Endometrial microvascular endothelial cells (primary cell): ENCODE results near the gene PML. TPM values are rescaled to one million over a fixed set of nuclear protein-coding genes. Genes with fewer than 3 reads are reported as not detected.

Experiments used
- in situ Hi-C: cut with HindIII; loops from 2 replicates; pipeline ENCODE4 v1.10.0; 2017; ENCODE audit warnings: low sequenced_read_pairs, low pct_unique_long_range_greater_than_20kb; ENCODE audit errors: inconsistent ontology term
- total RNA-seq: library from RNA; depleted of rRNA; stranded (reverse); fragments of >200 nt; gene quantifications from one replicate; pipeline ENCODE4 v1.2.3, GENCODE V29; 2015; ENCODE audit errors: inconsistent ontology term

The PML gene
- total RNA-seq, 1 donor from 2014 or later = 78.4 TPM

- in situ Hi-C loops = no loop called here
Observed at GRCh38 chr15:73993211-73993994, 1.1 kb upstream of the PML start.

- in situ Hi-C loops = no loop called here
Observed at GRCh38 chr15:73994912-73995622, 551 bp downstream of the PML start.

GRCh38 chr15:73996267-73996666, 1.8 kb downstream of the PML start:
- in situ Hi-C loops = no loop called here

- in situ Hi-C loops = no loop called here
Observed at GRCh38 chr15:73996939-73997338, 2.4 kb downstream of the PML start.

GRCh38 chr15:73997986-73998385, 3.5 kb downstream of the PML start:
- in situ Hi-C loops = no loop called here

- in situ Hi-C loops = no loop called here
Observed at GRCh38 chr15:74006774-74007639, 12.5 kb downstream of the PML start.

GRCh38 chr15:74007820-74008371, 13.4 kb downstream of the PML start:
- in situ Hi-C loops = no loop called here

GRCh38 chr15:74008901-74009300, 14.4 kb downstream of the PML start:
- in situ Hi-C loops = no loop called here

- in situ Hi-C loops = no loop called here
Observed at GRCh38 chr15:74010929-74011540, 16.5 kb downstream of the PML start.

GRCh38 chr15:74011610-74012009, 17.1 kb downstream of the PML start:
- in situ Hi-C loops = no loop called here

- in situ Hi-C loops = no loop called here
Observed at GRCh38 chr15:74013374-74013894, 18.9 kb downstream of the PML start.

GRCh38 chr15:74019734-74020133, 25.2 kb downstream of the PML start:
- in situ Hi-C loops = no loop called here

- in situ Hi-C loops = no loop called here
Observed at GRCh38 chr15:74022706-74023470, 28.4 kb downstream of the PML start.

- in situ Hi-C loops = no loop called here
Observed at GRCh38 chr15:74024687-74025086, 30.2 kb downstream of the PML start.

- in situ Hi-C loops = no loop called here
Observed at GRCh38 chr15:74025436-74025835, 30.9 kb downstream of the PML start.

GRCh38 chr15:74027688-74028087, 33.2 kb downstream of the PML start:
- in situ Hi-C loops = no loop called here

GRCh38 chr15:74028646-74029045, 34.1 kb downstream of the PML start:
- in situ Hi-C loops = no loop called here

GRCh38 chr15:74032046-74032445, 37.5 kb downstream of the PML start:
- in situ Hi-C loops = no loop called here
